PC-3 (cell line): ENCODE measurements around the gene GPR152. TPM values are rescaled to one million over a fixed set of nuclear protein-coding genes. Genes with fewer than 3 reads are reported as not detected.

Source experiments
- ATAC-seq: fragments of 200-7000 bp; cut with Tn5 transposase; 2 replicates; pipeline ENCODE4 v1.9.1; 2020; ENCODE audit warnings: mild to moderate bottlenecking, moderate library complexity
- BruUV-seq: library from RNA; stranded (reverse); fragments of 400-500 nt; replicated peaks from 2 replicates; lab custom pipeline; 2021; lab: Mats Ljungman, UMichigan
- CTCF ChIA-PET: fragments of 300-600 bp; sonication (Branson Sonifier 250); formaldehyde crosslinking; loops from one replicate; lab custom pipeline; 2022; ENCODE audit warnings: antibody characterized with exemption; lab: Charles Lee
- POLR2A ChIA-PET: fragments of 300-600 bp; sonication (Branson Sonifier 250); formaldehyde crosslinking; loops from one replicate; lab custom pipeline; 2022; ENCODE audit warnings: antibody characterized with exemption; ENCODE audit not compliant: unreplicated experiment; lab: Charles Lee
- DNase-seq: peaks from one replicate; pipeline ENCODE4 v3.0.0-alpha.2; 2015
- H2AFZ ChIP-seq: fragments of 300-600 bp; sonication (generic); 2 replicates; pipeline ENCODE4 v1.6.0; 2016; ENCODE audit warnings: antibody characterized with exemption, low read length
- H3F3A ChIP-seq: fragments of 300-600 bp; sonication (generic); one replicate; pipeline ENCODE4 v1.6.0; 2017; ENCODE audit warnings: antibody characterized with exemption, low read length, control low read depth, mild to moderate bottlenecking; ENCODE audit not compliant: unreplicated experiment
- H3K27ac ChIP-seq: fragments of 300-600 bp; sonication (generic); 2 replicates; pipeline ENCODE4 v1.5.1; 2016; ENCODE audit warnings: mild to moderate bottlenecking, low read length
- H3K27me3 ChIP-seq: fragments of 300-600 bp; sonication (generic); 2 replicates; pipeline ENCODE4 v1.6.1; 2016; ENCODE audit warnings: low read length, mixed read lengths
- H3K36me3 ChIP-seq: fragments of 300-600 bp; sonication (generic); 2 replicates; pipeline ENCODE4 v1.6.1; 2016; ENCODE audit warnings: low read depth, mixed run types, low read length, mixed read lengths
- H3K4me1 ChIP-seq: fragments of 300-600 bp; sonication (generic); 2 replicates; pipeline ENCODE4 v1.5.1; 2016; ENCODE audit warnings: low read length; ENCODE audit not compliant: insufficient read depth
- H3K4me2 ChIP-seq: fragments of 300-600 bp; sonication (generic); 2 replicates; pipeline ENCODE4 v1.6.0; 2016; ENCODE audit warnings: low read length
- H3K4me3 ChIP-seq: fragments of 300-600 bp; sonication (generic); 2 replicates; pipeline ENCODE4 v1.5.1; 2016; ENCODE audit warnings: mild to moderate bottlenecking, low read length, mixed read lengths
- H3K79me2 ChIP-seq: fragments of 300-600 bp; sonication (generic); 2 replicates; pipeline ENCODE4 v1.6.1; 2017; ENCODE audit warnings: low read length, mixed read lengths
- H3K9ac ChIP-seq: fragments of 300-600 bp; sonication (generic); 2 replicates; pipeline ENCODE4 v1.6.0; 2016; ENCODE audit warnings: mild to moderate bottlenecking, low read length
- H3K9me2 ChIP-seq: fragments of 300-600 bp; sonication (generic); replicated peaks from 2 replicates; pipeline ENCODE4 v1.6.1; 2016; ENCODE audit warnings: mixed run types, low read length, mixed read lengths
- H3K9me3 ChIP-seq: fragments of 300-600 bp; sonication (generic); 2 replicates; pipeline ENCODE4 v1.6.1; 2016; ENCODE audit warnings: low read length, mixed read lengths
- H4K20me1 ChIP-seq: fragments of 300-600 bp; sonication (generic); 2 replicates; pipeline ENCODE4 v1.6.1; 2016; ENCODE audit warnings: low read length, mixed read lengths
- CTCF ChIP-seq: fragments of 300-600 bp; sonication (generic); conservative IDR thresholded peaks from 2 replicates; pipeline ENCODE4 v1.5.1; 2017; ENCODE audit warnings: antibody characterized with exemption, low read depth, mild to moderate bottlenecking, low read length
- EZH2 ChIP-seq: fragments of 300-600 bp; sonication (generic); IDR thresholded peaks from one replicate; pipeline ENCODE4 v1.6.1; 2017; ENCODE audit warnings: antibody characterized with exemption, mild to moderate bottlenecking, low read length; ENCODE audit not compliant: unreplicated experiment
- EZH2phosphoT487 ChIP-seq: fragments of 300-600 bp; sonication (generic); IDR thresholded peaks from 2 replicates; pipeline ENCODE4 v1.6.1; 2018; ENCODE audit warnings: mild to moderate bottlenecking, antibody characterized with exemption, low read length, borderline replicate concordance
- intact Hi-C: fragments of 100-400 bp; cut with micrococcal nuclease; formaldehyde crosslinking; loops from 2 replicates; pipeline ENCODE4 v1.9.0; 2023
- total RNA-seq: library from RNA; depleted of rRNA; stranded (reverse); fragments of >200 nt; gene quantifications from 2 replicates; pipeline ENCODE4 v1.2.3, GENCODE V29; 2014

GPR152 gene
- total RNA-seq, 1 experiment from 2014 or later, result not detected

- no peak for TF ChIP-seq CTCF
- no peak for TF ChIP-seq EZH2
- no peak for TF ChIP-seq EZH2phosphoT487
- Histone ChIP-seq H3K27ac (no peak overlapping the region), H4K20me1 (no peaks in the 10 kb centered on the region), H3K4me3 (no peak overlapping the region), H3K27me3 (no peaks in the 10 kb centered on the region), H3K79me2 (peaks cover 8% of the 10 kb centered on the region; the same call in 1 of the 2 replicates), H3K4me1 (no peaks in the 10 kb centered on the region), H3K9me3 (no peaks in the 10 kb centered on the region), H3F3A (peaks cover 9% of the 10 kb centered on the region), H3K4me2 (no peak overlapping the region), H2AFZ (no peak overlapping the region), H3K9me2 (no peaks in the 10 kb centered on the region), H3K36me3 (peaks cover 40% of the 10 kb centered on the region), H3K9ac (no peak overlapping the region)
- ChIA-PET CTCF (no interaction called here), POLR2A (no interaction called here)
- intact Hi-C loops, result no loop called here
- no peak for DNase-seq
- BruUV-seq, result no TSS peak
- ATAC-seq, result no peak
Observed at GRCh38 chr11:67435727-67436458, 16.6 kb downstream of the GPR152 start.

- BruUV-seq, result no TSS peak
- ATAC-seq (no peak), DNase-seq (no peak)
- H3K36me3 ChIP-seq, result peaks cover 45% of the 10 kb centered on the region
- H3K9me2 ChIP-seq, result no peaks in the 10 kb centered on the region
- H3K79me2 ChIP-seq, result peaks cover 14% of the 10 kb centered on the region
- no peak overlapping the region for H3K9ac ChIP-seq
- POLR2A ChIA-PET, result no interaction called here
- no peak overlapping the region for H2AFZ ChIP-seq
- TF ChIP-seq EZH2phosphoT487, result no peak
- no peak for TF ChIP-seq CTCF
- no peak for TF ChIP-seq EZH2
- H3K27ac ChIP-seq, result no peak overlapping the region
- H3K4me2 ChIP-seq, result no peak overlapping the region
- H3K27me3 ChIP-seq, result no peaks in the 10 kb centered on the region
- H4K20me1 ChIP-seq, result no peaks in the 10 kb centered on the region
- no peaks in the 10 kb centered on the region for H3K4me1 ChIP-seq
- intact Hi-C loops, result no loop called here
- CTCF ChIA-PET, result no interaction called here
- H3K9me3 ChIP-seq, result no peaks in the 10 kb centered on the region
- no peak overlapping the region for H3K4me3 ChIP-seq
- H3F3A ChIP-seq, result peaks cover 9% of the 10 kb centered on the region
Observed at GRCh38 chr11:67435031-67435726, 17.4 kb downstream of the GPR152 start.
